H1 (cell line): ENCODE data around the gene SLIT3. TPM values are rescaled to one million over a fixed set of nuclear protein-coding genes. Genes with fewer than 3 reads are reported as not detected.

ENCODE experiments used
- CTCF ChIA-PET: fragments of 300-600 bp; sonication (Branson Sonifier 250); formaldehyde crosslinking; loops from one replicate; lab custom pipeline; 2021; ENCODE audit not compliant: partially characterized antibody; lab: Charles Lee
- POLR2A ChIA-PET: fragments of 300-600 bp; sonication (Branson Sonifier 250); formaldehyde crosslinking; loops from one replicate; lab custom pipeline; 2021; ENCODE audit warnings: inconsistent platforms; ENCODE audit not compliant: partially characterized antibody; lab: Charles Lee
- DNase-seq, 2 experiments: peaks; one replicate each; pipeline versions ENCODE4 v3.0.0 to v3.0.0-alpha.2; 2010 to 2022; ENCODE audit warnings: low spot score in 2 of 2, low read depth in 1 of 2, mixed read lengths in 1 of 2
- FAIRE-seq: peaks from 2 replicates; lab custom pipeline; 2011; peaks lifted over from hg19 to GRCh38; lab: Jason Lieb, UNC
- H2AFZ ChIP-seq: 2 replicates; pipeline ENCODE4 v1.8.1; 2012; ENCODE audit warnings: low read length, inconsistent platforms
- H2AK5ac ChIP-seq: 2 replicates; pipeline ENCODE4 v1.6.1; 2013; ENCODE audit warnings: low read depth, low read length
- H2BK120ac ChIP-seq: replicated peaks from 2 replicates; pipeline ENCODE3; 2013; ENCODE audit warnings: low read depth, low read length, inconsistent platforms
- H2BK12ac ChIP-seq: 2 replicates; pipeline ENCODE4 v1.6.1; 2013; ENCODE audit warnings: low read depth, low read length
- H2BK15ac ChIP-seq: 2 replicates; pipeline ENCODE4 v1.6.1; 2013; ENCODE audit warnings: low read length
- H2BK20ac ChIP-seq: 2 replicates; pipeline ENCODE4 v1.6.1; 2013; ENCODE audit warnings: low read length
- H2BK5ac ChIP-seq: 2 replicates; pipeline ENCODE4 v1.6.1; 2013; ENCODE audit warnings: low read depth, low read length
- H3K14ac ChIP-seq: 2 replicates; pipeline ENCODE4 v1.6.1; 2013; ENCODE audit warnings: inconsistent platforms; ENCODE audit not compliant: insufficient read length
- H3K18ac ChIP-seq: 2 replicates; pipeline ENCODE4 v1.6.1; 2013; ENCODE audit warnings: low read length; ENCODE audit errors: extremely low read depth
- H3K23ac ChIP-seq: 2 replicates; pipeline ENCODE4 v1.6.1; 2013; ENCODE audit warnings: inconsistent platforms; ENCODE audit not compliant: insufficient read length
- H3K23me2 ChIP-seq: 2 replicates; pipeline ENCODE4 v1.6.1; 2013; ENCODE audit warnings: low read depth, low read length
- H3K27ac ChIP-seq: 2 replicates; pipeline ENCODE4 v1.6.1; 2011; ENCODE audit warnings: low read depth, low read length, inconsistent platforms
- H3K27me3 ChIP-seq, 4 experiments: replicated peaks in 1 of 4; 1 replicate in 1 of 4; 2 replicates in 3 of 4; pipeline versions ENCODE4 v1.6.1 to v1.8.1; 2011 to 2013; ENCODE audit warnings: low read length in 3 of 4, mild to moderate bottlenecking in 3 of 4, inconsistent platforms in 2 of 4, mixed read lengths in 2 of 4, moderate library complexity in 1 of 4; ENCODE audit not compliant: control insufficient read depth in 3 of 4, insufficient read depth in 3 of 4; ENCODE audit errors: extremely low read depth in 1 of 4
- H3K36me3 ChIP-seq, 4 experiments: 2 replicates each; pipeline versions ENCODE4 v1.6.1 to v1.8.1; 2011 to 2013; ENCODE audit warnings: mild to moderate bottlenecking in 4 of 4, low read length in 3 of 4, moderate library complexity in 2 of 4, control low read depth in 1 of 4, inconsistent platforms in 1 of 4; ENCODE audit not compliant: insufficient read depth in 4 of 4, control insufficient read depth in 2 of 4
- H3K4ac ChIP-seq: replicated peaks from 2 replicates; pipeline ENCODE3; 2013; ENCODE audit warnings: low read length, low read depth, mixed read lengths, inconsistent platforms; ENCODE audit not compliant: insufficient read length
- H3K4me1 ChIP-seq, 4 experiments: replicated peaks in 1 of 4; 1 replicate in 1 of 4; 2 replicates in 3 of 4; pipeline versions ENCODE4 v1.6.1 to v1.8.1; 2011 to 2013; ENCODE audit warnings: low read length in 3 of 4, inconsistent platforms in 2 of 4, mixed read lengths in 1 of 4; ENCODE audit not compliant: insufficient read depth in 4 of 4, control insufficient read depth in 3 of 4
- H3K4me2 ChIP-seq, 2 experiments: 2 replicates each; pipeline versions ENCODE4 v1.6.1 to v1.8.1; 2011 to 2013; ENCODE audit warnings: low read depth in 2 of 2, low read length in 2 of 2, control low read depth in 1 of 2, inconsistent platforms in 1 of 2, mild to moderate bottlenecking in 1 of 2; ENCODE audit not compliant: insufficient read depth in 1 of 2
- H3K4me3 ChIP-seq, 4 experiments: fragments of 200-600, 300-600 bp in 1 of 4; sonication (generic), shearing (Covaris generic), sonication (Bioruptor Twin) in 1 of 4; 2 replicates each; pipeline versions ENCODE4 v1.5.1 to v1.8.1; 2011 to 2016; ENCODE audit warnings: low read length in 4 of 4, low read depth in 3 of 4, control low read depth in 2 of 4, inconsistent platforms in 2 of 4, mild to moderate bottlenecking in 2 of 4, mixed read lengths in 1 of 4, moderate library complexity in 1 of 4; ENCODE audit not compliant: insufficient read depth in 2 of 4; ENCODE audit errors: extremely low read depth in 1 of 4
- H3K56ac ChIP-seq: replicated peaks from 2 replicates; pipeline ENCODE3; 2013; ENCODE audit warnings: low read depth, mild to moderate bottlenecking, mixed read lengths, low read length, inconsistent platforms; ENCODE audit not compliant: insufficient read length
- H3K79me1 ChIP-seq: 2 replicates; pipeline ENCODE4 v1.6.1; 2013; ENCODE audit warnings: low read depth, low read length, control low read depth
- H3K79me2 ChIP-seq, 2 experiments: 2 replicates each; pipeline versions ENCODE4 v1.6.1 to v1.8.1; 2012 to 2013; ENCODE audit warnings: low read length in 2 of 2, mild to moderate bottlenecking in 2 of 2, inconsistent platforms in 1 of 2; ENCODE audit not compliant: insufficient read depth in 2 of 2, control insufficient read depth in 1 of 2
- H3K9ac ChIP-seq, 4 experiments: replicated peaks in 1 of 4; 1 replicate in 1 of 4; 2 replicates in 3 of 4; pipeline versions ENCODE4 v1.6.1 to v1.8.1; 2011 to 2013; ENCODE audit warnings: low read depth in 3 of 4, low read length in 3 of 4, control low read depth in 2 of 4, mild to moderate bottlenecking in 2 of 4, moderate library complexity in 2 of 4, inconsistent platforms in 1 of 4; ENCODE audit errors: extremely low read depth in 1 of 4
- H3K9me3 ChIP-seq, 2 experiments: 2 replicates each; pipeline versions ENCODE4 v1.6.1 to v1.8.1; 2012 to 2013; ENCODE audit warnings: mild to moderate bottlenecking in 2 of 2, moderate library complexity in 2 of 2, control low read depth in 1 of 2, inconsistent platforms in 1 of 2, low read depth in 1 of 2, low read length in 1 of 2, mixed read lengths in 1 of 2; ENCODE audit not compliant: insufficient read depth in 2 of 2
- H4K20me1 ChIP-seq, 2 experiments: replicated peaks in 1 of 2; 2 replicates each; pipeline versions ENCODE3 to v1.8.1; 2011 to 2013; ENCODE audit warnings: inconsistent platforms in 2 of 2, low read length in 2 of 2, mild to moderate bottlenecking in 1 of 2; ENCODE audit not compliant: insufficient read depth in 2 of 2, control insufficient read depth in 1 of 2
- H4K5ac ChIP-seq: 2 replicates; pipeline ENCODE4 v1.6.1; 2013; ENCODE audit warnings: low read length, low read depth, mixed read lengths, inconsistent platforms; ENCODE audit not compliant: insufficient read length
- H4K8ac ChIP-seq: 2 replicates; pipeline ENCODE4 v1.8.0; 2013; ENCODE audit warnings: mild to moderate bottlenecking, moderate library complexity, low read length, inconsistent platforms; ENCODE audit not compliant: insufficient read depth; ENCODE audit errors: extremely low read depth
- H4K91ac ChIP-seq: replicated peaks from 2 replicates; pipeline ENCODE3; 2013; ENCODE audit warnings: low read length, mixed read lengths, inconsistent platforms; ENCODE audit not compliant: insufficient read length
- ASH2L ChIP-seq: fragments of 200-600, 300-600 bp; sonication (generic); IDR thresholded peaks from one replicate; pipeline ENCODE4 v1.7.1; 2017; ENCODE audit warnings: low read length
- CHD2 ChIP-seq: IDR thresholded peaks from 2 replicates; pipeline ENCODE4 v1.6.1; 2012; ENCODE audit warnings: low read length, improper control_type of control experiment
- HDAC2 ChIP-seq, 2 experiments: fragments of 300-600 bp in 1 of 2; sonication (generic) in 1 of 2; IDR thresholded peaks; 2 replicates each; pipeline ENCODE4 v1.6.1; 2011 to 2012; ENCODE audit warnings: low read depth in 2 of 2, low read length in 2 of 2, mild to moderate bottlenecking in 2 of 2, moderate library complexity in 2 of 2, borderline replicate concordance in 1 of 2, inconsistent platforms in 1 of 2
- NANOG ChIP-seq: IDR thresholded peaks from 2 replicates; pipeline ENCODE4 v1.6.1; 2011; ENCODE audit warnings: low read length, low read depth, mild to moderate bottlenecking, inconsistent platforms; ENCODE audit not compliant: insufficient read depth, poor library complexity, severe bottlenecking
- SIRT6 ChIP-seq: IDR thresholded peaks from one replicate; pipeline ENCODE4 v1.7.1; 2012; ENCODE audit warnings: low read length, inconsistent platforms
- WGBS, 2 experiments: shearing (Covaris generic) in 1 of 2; methylation state at CpG; one replicate each; pipeline versions ENCODE4 v1.1.6 to v1.1.7; 2013 to 2015; ENCODE audit warnings: low lambda C conversion rate in 2 of 2, mixed read lengths in 2 of 2, inconsistent platforms in 1 of 2, low coverage in 1 of 2, missing lambda C conversion rate in 1 of 2; ENCODE audit not compliant: insufficient replicate concordance in 2 of 2, insufficient coverage in 1 of 2, insufficient read length in 1 of 2; ENCODE audit errors: extremely low coverage in 1 of 2, missing lambda C conversion rate in 1 of 2; 5-methylcytosine and 5-hydroxymethylcytosine counted together
- polyA plus RNA-seq, 7 experiments: library from polyadenylated mRNA; depleted of rRNA in 3 of 7; stranded (reverse) in 5 of 7; unstranded in 2 of 7; fragments of >200 nt in 5 of 7; fragments of 200-250 nt in 2 of 7; gene quantifications; 1 replicate in 5 of 7; 2 replicates in 1 of 7; 4 replicates in 1 of 7; pipeline versions ENCODE4 v1.2.1 to v1.2.3, GENCODE V29; 2011 to 2013; ENCODE audit warnings: missing spikeins in 2 of 7, mixed read lengths in 2 of 7
- total RNA-seq: library from RNA; stranded (reverse); fragmentation: NEBNext Ultra II Directional; extraction: Animal tissue kit (Norgen Biotek cat#: 25700); gene quantifications from 2 replicates; pipeline ENCODE4 v1.2.1, GENCODE V29; 2021

SLIT3 gene
- total and polyA plus RNA-seq, 2 of the 8 experiments (the other 6 are each of a cell fraction or from before 2014, with no cell fraction given), result 1.1 to 1.2 TPM

DNA sequence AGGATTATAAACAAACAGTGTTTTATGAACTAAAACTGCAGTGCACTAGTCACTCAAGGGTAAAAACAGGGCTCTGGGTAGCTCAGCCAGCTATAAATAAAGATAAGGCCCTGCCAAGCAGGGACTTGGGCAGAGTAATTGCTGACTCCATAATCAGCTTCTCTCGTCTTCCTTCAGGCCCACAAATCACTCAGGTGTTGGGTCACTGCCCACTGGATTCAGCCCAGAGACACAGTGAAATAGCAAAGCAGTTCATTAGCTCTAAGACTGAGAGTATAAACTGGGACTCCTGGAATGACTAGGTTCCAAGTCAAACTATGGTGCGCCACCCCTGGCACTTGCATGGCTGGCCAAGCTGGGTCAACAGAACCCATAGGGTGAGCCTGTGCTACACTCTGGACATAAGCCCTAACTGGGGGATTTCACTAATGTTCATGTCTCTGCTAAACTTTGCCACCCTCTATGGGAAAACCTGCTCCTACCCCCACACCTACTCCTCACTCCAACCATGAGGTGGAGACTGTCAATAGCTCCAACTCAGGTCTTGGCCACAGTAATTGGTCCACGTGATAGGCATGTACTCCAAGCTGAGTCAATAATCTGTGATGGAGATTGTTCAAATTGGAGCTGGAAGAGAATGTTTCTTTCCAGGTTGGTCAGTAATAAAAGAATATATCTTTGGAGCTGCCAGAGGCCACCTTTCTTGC, 158.5 kb downstream of the SLIT3 start:
- POLR2A ChIA-PET, result no interaction called here
- WGBS, 2 experiments, result 84% methylated on average over 3 of the region's 3 CpGs; no CpG with 5 or more reads in 1 of the 2 experiments
- H3K4me2 ChIP-seq, result no peak overlapping the region
- H2BK12ac ChIP-seq, result no peak overlapping the region
- no peak overlapping the region for H3K4me3 ChIP-seq
- H2AFZ ChIP-seq, result no peak overlapping the region
- H2BK120ac ChIP-seq, result no peak overlapping the region
- H2BK15ac ChIP-seq, result no peak overlapping the region
- H2BK20ac ChIP-seq, result no peak overlapping the region
- no peak overlapping the region for H3K27ac ChIP-seq
- H4K91ac ChIP-seq, result no peak overlapping the region
- H3K23ac ChIP-seq, result no peak overlapping the region
- FAIRE-seq (no peak), DNase-seq (no peak)
- no peaks in the 10 kb centered on the region for H3K4me1 ChIP-seq
- TF ChIP-seq HDAC2 (IDR thresholded peaks at IDR 0.05; ENCODE audit: borderline replicate concordance in 1 of 2, low read depth in 2 of 2, low read length in 2 of 2) (no peak), SIRT6 (no peak), CHD2 (no peak), ASH2L (no peak), NANOG (no peak)
- H3K18ac ChIP-seq, result no peak overlapping the region; the same call in 1 of the 2 replicates
- CTCF ChIA-PET, result interaction anchor here (0.5 to 4.0 kb wide), 8 partner anchors 9 to 159 kb away, joined by 3 to 14 read pairs (median 4); partner anchors contain the start of gene SLIT3
- H3K79me1 ChIP-seq, result no peaks in the 10 kb centered on the region
- H4K8ac ChIP-seq, result no peak overlapping the region
- H3K79me2 ChIP-seq, result no peaks in the 10 kb centered on the region
- no peaks in the 10 kb centered on the region for H3K23me2 ChIP-seq
- no peaks in the 10 kb centered on the region for H3K36me3 ChIP-seq
- no peak overlapping the region for H2BK5ac ChIP-seq
- H3K14ac ChIP-seq, result no peak overlapping the region
- H3K56ac ChIP-seq, result no peak overlapping the region
- no peaks in the 10 kb centered on the region for H3K27me3 ChIP-seq
- H3K4ac ChIP-seq, result no peak overlapping the region
- H4K20me1 ChIP-seq, result no peaks in the 10 kb centered on the region
- no peak overlapping the region for H3K9ac ChIP-seq
- no peak overlapping the region for H2AK5ac ChIP-seq
- no peaks in the 10 kb centered on the region for H3K9me3 ChIP-seq
- no peak overlapping the region for H4K5ac ChIP-seq
